Gastrocnemius medialis (tissue), 4 donors: ENCODE measurements around the gene TNPO2. TPM values are rescaled to one million over a fixed set of nuclear protein-coding genes. Genes with fewer than 3 reads are reported as not detected.

Source experiments
- ATAC-seq, 2 donors: fragments of 150-250 bp; one replicate each; pipeline ENCODE4 v1.9.1; 2016
- DNase-seq, 2 donors: peaks; one replicate each; pipeline ENCODE4 v3.0.0-alpha.2; 2019
- H3K27ac ChIP-seq, 4 donors: fragments of 200-600 bp; sonication (generic); 1 replicate in 1 of 4; 2 replicates in 3 of 4; pipeline ENCODE4 v1.5.1; 2016 to 2018; ENCODE audit warnings: mild to moderate bottlenecking in 2 of 4, moderate library complexity in 1 of 4
- H3K27me3 ChIP-seq, 3 donors: fragments of 200-600 bp; sonication (generic) in 2 of 3; 1 replicate in 1 of 3; 2 replicates in 2 of 3; pipeline versions ENCODE4 v1.5.1 to v1.6.0; 2016 to 2019; ENCODE audit warnings: mild to moderate bottlenecking in 1 of 3, moderate library complexity in 1 of 3
- H3K36me3 ChIP-seq, 2 donors: fragments of 200-600 bp; sonication (generic) in 1 of 2; one replicate each; pipeline ENCODE4 v1.5.1; 2017 to 2018
- H3K4me1 ChIP-seq, 2 donors: fragments of 200-600 bp; sonication (generic) in 1 of 2; one replicate each; pipeline ENCODE4 v1.5.1; 2016 to 2017; ENCODE audit warnings: mild to moderate bottlenecking in 2 of 2
- H3K4me3 ChIP-seq, 4 donors: fragments of 200-600 bp; sonication (generic) in 3 of 4; 1 replicate in 1 of 4; 2 replicates in 3 of 4; pipeline ENCODE4 v1.5.1; 2016 to 2019; ENCODE audit warnings: mild to moderate bottlenecking in 2 of 4
- H3K9me3 ChIP-seq, 3 donors: fragments of 200-600 bp; sonication (generic) in 2 of 3; 1 replicate in 1 of 3; 2 replicates in 2 of 3; pipeline ENCODE4 v1.5.1; 2016 to 2019
- POLR2A ChIP-seq, 2 donors: fragments of 450-650 bp; IDR thresholded peaks; one replicate each; pipeline ENCODE4 v1.6.1; 2017; ENCODE audit warnings: antibody characterized with exemption in 2 of 2, mild to moderate bottlenecking in 2 of 2, moderate library complexity in 2 of 2
- in situ Hi-C, 4 donors: fragments of 200-750 bp; cut with MboI; loops; one replicate each; pipeline versions ENCODE4 v1.15.0 to v1.8.0; 2017; ENCODE audit warnings: low sequenced_read_pairs in 4 of 4
- intact Hi-C: fragments of 100-400 bp; cut with DNase I; formaldehyde crosslinking; loops from one replicate; pipeline ENCODE4 v1.15.1; 2023; ENCODE audit warnings: low total_unique reads
- total RNA-seq, 4 donors: library from RNA; depleted of rRNA; stranded (reverse); fragments of >200 nt; gene quantifications; one replicate each; pipeline versions ENCODE4 v1.1.0 to v1.2.3, GENCODE V29; 2016
- TF ChIP-seq, protein P1 (sequence below), 5 experiments: fragments of 450-650 bp in 3 of 5; fragments of 200-600 bp in 2 of 5; sonication (generic) in 2 of 5; IDR thresholded peaks in 4 of 5; conservative IDR thresholded peaks in 1 of 5; 1 replicate in 4 of 5; 2 replicates in 1 of 5; pipeline ENCODE4 v1.5.1; 2016 to 2019; ENCODE audit warnings: antibody characterized with exemption in 5 of 5, mild to moderate bottlenecking in 3 of 5, moderate library complexity in 3 of 5

TNPO2 gene
- total RNA-seq, 4 donors from 2014 or later: 32.1 to 49.9 (median 42.0) TPM

DNA sequence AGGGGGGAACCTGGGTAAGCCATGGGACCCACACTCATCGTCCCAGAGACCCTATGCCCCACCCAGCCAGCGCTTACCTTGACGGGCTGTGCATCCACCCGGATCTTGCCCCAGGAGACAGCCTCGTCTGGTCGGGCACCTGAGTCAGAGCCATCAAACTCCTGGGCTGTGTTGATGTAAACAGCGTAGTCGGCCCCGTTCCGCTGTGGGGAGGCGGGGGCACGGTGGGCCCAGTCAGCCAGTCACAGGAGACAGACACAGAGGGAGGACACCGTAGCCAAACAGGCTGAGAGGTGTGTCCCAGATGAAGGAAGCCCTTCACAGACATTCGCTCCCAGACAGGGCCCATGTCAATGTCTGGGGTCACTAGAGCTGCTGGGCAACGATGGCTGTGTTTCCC lies 47.8 kb downstream of the TNPO2 start:
- H3K27ac ChIP-seq: no peak overlapping the region
- intact Hi-C loops (no loop called here), in situ Hi-C loops (loop anchor here in 1 of 4 donors (10.0 kb wide), 1 partner anchor 121 kb away; the partner anchor contains the start of gene ZNF564)
- peaks cover 5 to 78% of the 10 kb centered on the region in 2 donors for H3K36me3 ChIP-seq
- DNase-seq: no peak
- TF ChIP-seq, protein P1, sequence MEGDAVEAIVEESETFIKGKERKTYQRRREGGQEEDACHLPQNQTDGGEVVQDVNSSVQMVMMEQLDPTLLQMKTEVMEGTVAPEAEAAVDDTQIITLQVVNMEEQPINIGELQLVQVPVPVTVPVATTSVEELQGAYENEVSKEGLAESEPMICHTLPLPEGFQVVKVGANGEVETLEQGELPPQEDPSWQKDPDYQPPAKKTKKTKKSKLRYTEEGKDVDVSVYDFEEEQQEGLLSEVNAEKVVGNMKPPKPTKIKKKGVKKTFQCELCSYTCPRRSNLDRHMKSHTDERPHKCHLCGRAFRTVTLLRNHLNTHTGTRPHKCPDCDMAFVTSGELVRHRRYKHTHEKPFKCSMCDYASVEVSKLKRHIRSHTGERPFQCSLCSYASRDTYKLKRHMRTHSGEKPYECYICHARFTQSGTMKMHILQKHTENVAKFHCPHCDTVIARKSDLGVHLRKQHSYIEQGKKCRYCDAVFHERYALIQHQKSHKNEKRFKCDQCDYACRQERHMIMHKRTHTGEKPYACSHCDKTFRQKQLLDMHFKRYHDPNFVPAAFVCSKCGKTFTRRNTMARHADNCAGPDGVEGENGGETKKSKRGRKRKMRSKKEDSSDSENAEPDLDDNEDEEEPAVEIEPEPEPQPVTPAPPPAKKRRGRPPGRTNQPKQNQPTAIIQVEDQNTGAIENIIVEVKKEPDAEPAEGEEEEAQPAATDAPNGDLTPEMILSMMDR (IDR thresholded peaks at IDR 0.05 in 4 of 5, conservative IDR thresholded peaks at IDR 0.05 in 1 of 5): no peak
- no peak for TF ChIP-seq POLR2A (IDR thresholded peaks at IDR 0.05)
- no peaks in the 10 kb centered on the region for H3K9me3 ChIP-seq
- no peak overlapping the region for H3K4me3 ChIP-seq
- peaks cover 2 to 11% of the 10 kb centered on the region in 2 donors for H3K4me1 ChIP-seq
- no peaks in the 10 kb centered on the region for H3K27me3 ChIP-seq
- no peak for ATAC-seq

DNA sequence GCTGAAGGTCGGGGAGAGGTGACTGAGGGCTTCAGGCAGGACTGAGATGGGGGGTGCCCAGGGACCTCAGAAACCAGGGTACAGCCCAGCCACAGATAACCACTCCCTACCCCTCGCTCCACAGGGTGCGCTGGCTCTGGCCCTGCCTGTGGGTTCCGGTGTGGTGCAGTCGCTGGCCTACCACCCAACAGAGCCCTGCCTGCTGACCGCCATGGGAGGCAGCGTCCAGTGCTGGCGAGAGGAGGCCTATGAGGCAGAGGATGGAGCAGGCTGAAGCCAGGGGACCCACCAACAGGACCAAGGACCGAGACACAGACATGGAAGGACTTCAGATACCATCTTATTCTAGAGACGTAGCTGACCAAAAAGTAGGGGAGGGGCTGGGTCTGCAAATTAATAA lies 48.3 kb downstream of the TNPO2 start:
- DNase-seq: no peak
- no peak overlapping the region for H3K27ac ChIP-seq
- in situ Hi-C loops (loop anchor here in 1 of 4 donors (10.0 kb wide), 1 partner anchor 121 kb away; the partner anchor contains the start of gene ZNF564), intact Hi-C loops (no loop called here)
- peaks cover 5 to 11% of the 10 kb centered on the region in 2 donors for H3K4me1 ChIP-seq
- no peak overlapping the region for H3K4me3 ChIP-seq
- no peak for TF ChIP-seq POLR2A (IDR thresholded peaks at IDR 0.05)
- TF ChIP-seq, protein P1 (IDR thresholded peaks at IDR 0.05 in 4 of 5, conservative IDR thresholded peaks at IDR 0.05 in 1 of 5): no peak
- no peaks in the 10 kb centered on the region for H3K9me3 ChIP-seq
- peaks cover 5 to 78% of the 10 kb centered on the region in 2 donors for H3K36me3 ChIP-seq
- H3K27me3 ChIP-seq: no peaks in the 10 kb centered on the region
- ATAC-seq: no peak

DNA sequence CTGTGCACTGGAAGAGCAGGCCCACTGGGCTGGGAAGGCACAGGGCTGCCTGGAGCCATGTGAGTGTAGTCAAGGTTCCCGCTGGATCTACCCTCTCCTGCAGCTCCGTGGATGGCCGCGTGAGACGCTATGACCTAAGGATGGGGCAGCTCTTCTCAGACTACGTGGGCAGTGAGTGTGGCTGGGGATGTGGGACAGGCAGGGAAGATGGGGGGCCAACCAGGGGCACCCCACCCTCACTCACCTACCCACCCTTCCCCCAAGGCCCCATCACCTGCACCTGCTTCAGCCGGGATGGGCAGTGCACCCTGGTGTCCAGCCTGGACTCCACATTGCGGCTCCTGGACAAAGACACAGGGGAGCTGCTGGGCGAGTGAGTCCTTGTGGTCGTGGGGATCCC lies 51.0 kb downstream of the TNPO2 start:
- H3K27me3 ChIP-seq: no peaks in the 10 kb centered on the region
- TF ChIP-seq, protein P1 (IDR thresholded peaks at IDR 0.05 in 4 of 5, conservative IDR thresholded peaks at IDR 0.05 in 1 of 5): no peak
- TF ChIP-seq POLR2A (IDR thresholded peaks at IDR 0.05): no peak
- DNase-seq (no peak), ATAC-seq (no peak)
- peaks cover 5 to 60% of the 10 kb centered on the region in 2 donors for H3K36me3 ChIP-seq
- H3K27ac ChIP-seq: no peak overlapping the region
- in situ Hi-C loops (loop anchor here in 2 of 4 donors (5.0 to 10.0 kb wide), 2 partner anchors 110 to 118 kb away; partner anchors contain the start of gene ZNF564 (in 1 of the 2)), intact Hi-C loops (loop anchor here (1.0 kb wide), 1 partner anchor 108 kb away; no protein-coding TSS in a partner anchor)
- H3K4me3 ChIP-seq: no peak overlapping the region
- H3K4me1 ChIP-seq: peaks cover 20 to 21% of the 10 kb centered on the region in 2 donors
- no peaks in the 10 kb centered on the region for H3K9me3 ChIP-seq

DNA sequence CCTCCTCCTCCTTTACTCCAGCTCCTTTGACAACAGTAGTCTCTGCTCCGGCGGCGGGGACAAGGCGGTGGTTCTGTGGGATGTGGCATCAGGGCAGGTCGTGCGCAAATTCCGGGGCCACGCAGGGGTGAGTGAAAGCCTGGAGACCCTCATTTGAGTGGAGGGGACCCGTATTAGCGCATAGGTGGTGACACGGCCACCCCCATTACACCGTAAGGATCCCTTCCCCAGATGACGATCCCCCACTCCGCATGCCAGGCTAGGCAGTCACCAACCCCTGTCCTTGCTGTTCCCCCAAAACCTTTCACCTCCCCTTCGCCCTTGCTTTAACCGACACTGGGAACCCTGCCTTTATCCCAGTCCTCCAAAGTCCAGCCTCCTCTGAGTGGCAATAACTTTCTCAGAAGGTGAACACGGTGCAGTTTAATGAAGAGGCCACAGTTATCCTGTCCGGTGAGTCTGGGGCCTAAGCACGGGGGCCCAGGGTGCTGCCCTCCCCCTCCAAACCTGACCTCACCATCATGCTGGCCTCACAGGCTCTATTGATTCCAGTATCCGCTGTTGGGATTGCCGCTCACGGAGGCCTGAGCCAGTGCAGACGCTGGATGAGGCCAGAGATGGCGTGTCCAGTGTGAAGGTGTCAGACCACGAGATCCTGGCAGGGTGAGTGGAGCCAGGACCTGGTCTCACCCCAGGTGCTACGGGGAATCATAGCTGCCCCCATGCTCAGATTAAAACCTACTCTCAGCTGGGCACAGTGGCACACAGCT lies 53.4 kb downstream of the TNPO2 start:
- Histone ChIP-seq H3K36me3 (peaks cover 0 to 39% of the 10 kb centered on the region in 2 donors), H3K4me1 (peaks cover 33 to 36% of the 10 kb centered on the region in 2 donors), H3K9me3 (no peaks in the 10 kb centered on the region), H3K27me3 (no peaks in the 10 kb centered on the region), H3K4me3 (peak overlapping the region; percentile 79 to 99 (median 94)), H3K27ac (peak overlapping the region; percentile 95 to 99 (median 98))
- intact Hi-C loops (no loop called here), in situ Hi-C loops (loop anchor here in 2 of 4 donors (5.0 to 10.0 kb wide), 2 partner anchors 108 to 116 kb away; partner anchors contain the start of gene ZNF564 (in 1 of the 2))
- DNase-seq (no peak), ATAC-seq (no peak)
- TF ChIP-seq POLR2A (IDR thresholded peaks at IDR 0.05): no peak
- TF ChIP-seq, protein P1 (IDR thresholded peaks at IDR 0.05 in 4 of 5, conservative IDR thresholded peaks at IDR 0.05 in 1 of 5): no peak
